Gastroesophageal sphincter (tissue), 3 donors: ENCODE measurements around the gene ADAMTS17.

ENCODE experiments used
- EP300 ChIP-seq: sonication (generic); formaldehyde crosslinking; IDR thresholded peaks from one replicate; pipeline ENCODE4 v1.6.1; 2017; ENCODE audit warnings: antibody characterized with exemption, mild to moderate bottlenecking
- POLR2A ChIP-seq, 2 donors: fragments of 450-650 bp; IDR thresholded peaks; one replicate each; pipeline ENCODE4 v1.6.1; 2017; ENCODE audit warnings: antibody characterized with exemption in 2 of 2, mild to moderate bottlenecking in 2 of 2, moderate library complexity in 1 of 2
- POLR2AphosphoS5 ChIP-seq: sonication (generic); formaldehyde crosslinking; IDR thresholded peaks from one replicate; pipeline ENCODE4 v1.6.1; 2017; ENCODE audit warnings: antibody characterized with exemption
- TF ChIP-seq, protein P1 (sequence below), 4 experiments: fragments of 200-600 bp in 2 of 4; fragments of 450-650 bp in 2 of 4; sonication (generic) in 1 of 4; IDR thresholded peaks; one replicate each; pipeline ENCODE4 v1.5.1; 2017 to 2019; ENCODE audit warnings: antibody characterized with exemption in 4 of 4, mild to moderate bottlenecking in 2 of 4, moderate library complexity in 2 of 4

DNA sequence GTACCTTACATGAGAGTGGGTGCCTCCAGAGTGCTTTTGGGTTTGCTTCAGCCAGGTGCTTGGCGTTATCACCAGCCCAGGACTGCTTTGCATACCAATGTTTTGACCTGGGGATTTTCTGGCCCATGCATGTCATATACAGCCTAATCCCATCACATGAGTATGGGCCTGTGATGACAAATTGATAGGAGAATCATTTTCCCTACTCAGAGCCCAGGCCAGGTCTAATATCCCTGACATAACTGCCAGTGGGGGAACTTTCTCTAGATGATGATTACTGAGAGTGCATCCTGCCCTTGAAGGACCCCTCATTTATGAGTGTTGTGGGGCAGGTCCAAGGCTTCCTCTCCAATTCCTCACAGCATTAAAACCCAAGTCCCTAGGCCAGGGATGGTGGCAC lies 411.1 kb downstream of the ADAMTS17 start:
- TF ChIP-seq, protein P1, sequence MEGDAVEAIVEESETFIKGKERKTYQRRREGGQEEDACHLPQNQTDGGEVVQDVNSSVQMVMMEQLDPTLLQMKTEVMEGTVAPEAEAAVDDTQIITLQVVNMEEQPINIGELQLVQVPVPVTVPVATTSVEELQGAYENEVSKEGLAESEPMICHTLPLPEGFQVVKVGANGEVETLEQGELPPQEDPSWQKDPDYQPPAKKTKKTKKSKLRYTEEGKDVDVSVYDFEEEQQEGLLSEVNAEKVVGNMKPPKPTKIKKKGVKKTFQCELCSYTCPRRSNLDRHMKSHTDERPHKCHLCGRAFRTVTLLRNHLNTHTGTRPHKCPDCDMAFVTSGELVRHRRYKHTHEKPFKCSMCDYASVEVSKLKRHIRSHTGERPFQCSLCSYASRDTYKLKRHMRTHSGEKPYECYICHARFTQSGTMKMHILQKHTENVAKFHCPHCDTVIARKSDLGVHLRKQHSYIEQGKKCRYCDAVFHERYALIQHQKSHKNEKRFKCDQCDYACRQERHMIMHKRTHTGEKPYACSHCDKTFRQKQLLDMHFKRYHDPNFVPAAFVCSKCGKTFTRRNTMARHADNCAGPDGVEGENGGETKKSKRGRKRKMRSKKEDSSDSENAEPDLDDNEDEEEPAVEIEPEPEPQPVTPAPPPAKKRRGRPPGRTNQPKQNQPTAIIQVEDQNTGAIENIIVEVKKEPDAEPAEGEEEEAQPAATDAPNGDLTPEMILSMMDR (IDR thresholded peaks at IDR 0.05), result no peak
- TF ChIP-seq POLR2A (IDR thresholded peaks at IDR 0.05) (no peak), POLR2AphosphoS5 (no peak), EP300 (no peak)
